HG02981 (cell line): ENCODE data around the gene SERGEF.

Source experiments
- ATAC-seq: cut with Tn5 transposase; IDR thresholded peaks from one replicate; pipeline ENCODE4 v1.9.1; 2021; ENCODE audit warnings: mild to moderate bottlenecking, moderate library complexity; ENCODE audit not compliant: unreplicated experiment

SERGEF gene

DNA sequence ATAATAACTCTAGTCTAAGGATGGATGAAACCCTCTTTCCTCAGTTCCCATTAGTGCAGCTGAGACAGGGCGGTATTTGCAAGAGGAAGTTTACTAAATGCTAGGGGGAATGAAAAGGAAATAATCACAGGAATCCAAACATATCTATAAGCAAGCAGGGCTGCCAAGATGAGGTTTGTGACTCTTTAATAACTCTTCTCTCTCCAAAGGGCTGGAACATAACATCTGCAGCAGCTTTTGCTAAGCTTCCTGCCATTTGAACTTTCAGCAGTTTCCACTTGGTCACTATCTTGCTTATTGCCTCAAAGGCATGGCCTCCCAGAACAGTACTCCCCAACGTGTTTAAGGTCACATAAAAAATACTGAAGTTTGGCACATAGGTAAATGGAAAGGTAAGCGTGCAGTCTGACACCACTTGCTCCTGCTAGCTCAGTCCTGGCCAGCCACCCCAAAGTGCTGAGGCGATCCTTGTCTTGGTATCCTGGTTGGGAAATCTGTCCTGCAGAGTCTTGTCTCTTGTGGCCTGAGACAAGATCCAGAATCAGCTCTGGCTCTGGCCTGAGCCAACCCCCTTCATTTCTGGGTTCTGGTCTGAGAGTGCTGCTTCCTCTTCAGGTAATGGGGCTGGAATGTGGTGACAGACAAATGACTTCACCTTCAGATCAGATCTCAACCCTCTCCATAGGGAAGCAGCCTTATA, 196.5 kb downstream of the SERGEF start:
- no peak for ATAC-seq

DNA sequence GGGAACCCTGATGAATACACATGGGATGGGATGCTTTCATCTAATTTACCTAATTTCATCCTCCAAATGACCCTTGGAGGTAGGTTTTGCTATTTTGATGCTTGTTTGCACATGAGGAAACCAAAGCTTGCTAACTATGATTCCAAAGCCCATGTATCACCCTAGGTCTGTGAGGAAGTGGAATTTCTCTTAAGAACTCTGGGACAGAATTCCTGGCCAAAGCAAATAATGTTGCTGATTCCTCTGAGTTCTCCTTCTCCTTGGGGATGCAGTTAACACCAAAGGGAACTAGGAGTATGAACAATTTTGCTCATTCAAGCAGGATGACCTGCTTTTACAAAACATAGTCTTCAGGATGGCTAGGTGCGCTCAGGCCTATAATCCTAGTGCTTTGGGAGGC, 198.3 kb downstream of the SERGEF start:
- no peak for ATAC-seq

GRCh38 chr11:17813391-17814059, 199.3 kb downstream of the SERGEF start:
- no peak for ATAC-seq

GRCh38 chr11:17812865-17813187, 200.0 kb downstream of the SERGEF start:
- ATAC-seq, result no peak

DNA sequence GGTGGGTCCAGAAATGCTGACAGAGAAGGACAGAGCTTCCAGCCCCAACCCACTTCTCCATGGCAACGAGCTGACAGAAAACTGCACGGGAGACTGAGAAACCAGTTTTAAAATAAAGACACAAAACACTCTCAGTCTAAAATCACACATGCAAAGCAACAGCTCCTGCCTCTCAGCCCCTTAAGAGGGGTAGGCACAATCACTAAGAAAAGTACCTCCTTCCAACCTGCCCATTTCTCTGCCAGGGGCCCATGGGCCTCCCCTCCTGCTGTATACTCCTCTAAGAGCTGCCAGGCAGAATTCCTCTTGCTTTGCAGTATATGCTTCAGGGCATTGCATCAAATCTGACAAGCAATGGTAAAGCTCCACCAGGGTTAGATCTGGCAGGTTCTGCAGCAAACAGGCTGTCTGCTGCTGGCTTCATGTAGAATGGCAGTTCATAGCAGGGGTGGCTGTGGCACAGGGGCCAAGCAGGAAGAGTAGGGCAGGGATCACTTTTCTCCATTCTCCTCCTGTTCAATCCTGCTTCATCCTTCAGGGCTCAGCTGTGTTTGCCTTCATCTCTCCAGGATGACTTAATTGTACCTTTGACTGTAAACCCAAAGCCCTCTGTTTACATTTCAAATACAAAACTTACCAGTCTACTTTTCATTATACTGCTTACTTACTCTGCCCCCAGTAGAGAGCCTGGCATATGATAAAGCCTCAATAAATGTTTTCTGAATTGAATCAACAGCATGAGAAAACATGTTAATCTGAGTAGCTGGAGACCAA, 200.6 kb downstream of the SERGEF start:
- no peak for ATAC-seq

GRCh38 chr11:17811352-17811751, 201.5 kb downstream of the SERGEF start:
- ATAC-seq, result no peak

DNA sequence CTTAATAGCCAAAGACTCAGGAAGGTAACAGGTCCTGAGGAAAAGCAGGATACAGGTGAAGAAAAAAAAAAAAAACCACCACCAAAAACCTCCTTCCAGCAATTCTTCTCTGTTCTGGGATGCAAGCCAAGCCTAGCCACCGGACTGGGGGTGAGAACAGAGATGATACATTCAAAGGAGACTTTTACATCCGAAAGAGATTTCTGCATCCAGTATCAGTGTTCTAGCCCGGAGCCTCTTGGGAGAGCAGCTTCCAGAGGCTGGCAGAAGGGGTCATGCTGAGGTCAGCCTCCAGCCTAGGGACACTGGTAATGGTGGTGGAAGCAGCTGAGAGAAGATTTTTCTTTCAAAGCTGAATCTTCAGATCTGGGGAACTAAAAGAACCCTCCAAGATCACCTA, 202.1 kb downstream of the SERGEF start:
- no peak for ATAC-seq

GRCh38 chr11:17810041-17810440, 202.8 kb downstream of the SERGEF start:
- ATAC-seq, result no peak

- no peak for ATAC-seq
Observed at GRCh38 chr11:17807034-17807433, 205.8 kb downstream of the SERGEF start.

DNA sequence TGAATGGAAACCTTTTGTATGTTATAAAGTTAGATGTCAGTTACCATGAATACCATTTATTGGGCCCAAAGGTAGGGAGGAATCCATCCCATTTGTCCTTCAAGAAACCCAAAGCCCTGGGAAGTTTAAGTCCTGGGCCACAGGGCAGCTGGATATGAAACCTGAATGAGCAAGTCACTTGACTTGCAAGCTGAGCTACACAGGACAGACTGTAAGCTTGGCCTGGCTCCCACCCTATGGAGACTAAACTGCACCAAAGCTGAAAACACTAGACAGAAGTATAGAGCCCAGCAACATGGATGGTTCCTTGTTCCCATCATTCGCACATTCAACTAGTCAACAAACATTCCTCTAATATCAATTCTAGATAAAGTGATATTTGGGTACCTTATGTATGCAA, 207.0 kb downstream of the SERGEF start:
- ATAC-seq, result no peak

- no peak for ATAC-seq
Observed at GRCh38 chr11:17805043-17805442, 207.8 kb downstream of the SERGEF start.

GRCh38 chr11:17803754-17804334, 209.0 kb downstream of the SERGEF start:
- no peak for ATAC-seq

- no peak for ATAC-seq
Observed at GRCh38 chr11:17802491-17802890, 210.4 kb downstream of the SERGEF start.

GRCh38 chr11:17801166-17801565, 211.7 kb downstream of the SERGEF start:
- ATAC-seq, result no peak

DNA sequence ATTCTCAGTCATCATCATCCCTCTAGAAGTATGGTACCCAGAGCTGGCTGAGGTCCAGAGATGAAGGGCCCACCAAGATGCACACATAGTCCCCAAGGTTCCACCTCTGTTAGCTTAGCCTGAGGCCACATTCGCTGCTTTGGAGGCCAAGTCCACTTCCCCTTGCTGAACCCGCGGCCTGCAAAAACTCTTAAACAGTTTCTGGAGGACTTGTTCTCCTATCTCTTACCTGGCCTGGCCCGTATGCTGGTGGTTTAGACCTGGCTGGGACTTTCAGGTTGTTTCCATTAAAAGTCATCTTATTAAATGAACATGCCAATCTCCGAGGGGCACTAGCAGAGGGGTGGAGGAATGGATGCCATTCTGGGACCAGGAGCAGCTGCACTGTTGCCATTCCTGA, 213.7 kb downstream of the SERGEF start:
- ATAC-seq, result no peak

DNA sequence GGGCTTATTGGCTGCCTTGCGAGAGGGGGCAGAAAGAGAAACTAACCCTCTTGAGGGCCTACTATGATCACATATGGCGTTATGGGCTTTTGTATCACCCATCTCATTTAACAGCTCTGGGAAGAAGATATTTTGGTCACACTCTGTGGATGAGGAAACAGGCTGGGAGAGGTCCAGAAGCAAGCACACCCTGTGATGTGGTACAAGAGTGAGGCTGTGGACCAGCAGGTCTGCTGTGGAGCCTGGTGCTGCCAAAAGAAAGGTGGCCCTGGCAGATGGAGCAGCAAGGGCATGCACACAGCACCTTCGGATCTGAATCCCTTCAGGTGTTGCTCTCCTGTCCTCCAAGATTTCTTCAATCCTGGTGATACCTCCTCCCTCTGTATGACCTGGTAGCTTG, 214.1 kb downstream of the SERGEF start:
- ATAC-seq, result no peak

- no peak for ATAC-seq
Observed at GRCh38 chr11:17798253-17798652, 214.6 kb downstream of the SERGEF start.

DNA sequence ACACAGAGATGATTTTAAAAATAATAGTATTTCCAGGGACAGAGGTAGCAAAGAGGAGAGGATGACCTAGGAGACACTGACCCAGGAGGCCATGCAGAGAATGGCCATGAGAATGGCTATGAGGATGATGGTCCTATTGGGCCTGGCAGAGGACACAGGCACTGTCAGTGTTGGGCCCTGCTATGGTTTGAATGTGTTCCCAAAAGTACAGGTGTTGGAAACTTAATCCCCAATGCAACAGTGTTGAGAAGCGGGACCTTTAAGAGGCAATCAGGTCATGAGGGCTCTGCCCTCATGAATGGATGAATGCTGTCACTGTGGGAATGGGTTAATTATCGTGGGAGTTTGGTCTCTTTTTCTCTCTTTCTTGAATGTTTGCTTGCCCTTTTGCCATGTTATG, 216.7 kb downstream of the SERGEF start:
- no peak for ATAC-seq

GRCh38 chr11:17794981-17795380, 217.9 kb downstream of the SERGEF start:
- ATAC-seq, result no peak

GRCh38 chr11:17793642-17794170, 219.1 kb downstream of the SERGEF start:
- ATAC-seq, result no peak

GRCh38 chr11:17792161-17792560, 220.7 kb downstream of the SERGEF start:
- no peak for ATAC-seq
